ENCODE measurements around the gene MVK. TPM values are rescaled to one million over a fixed set of nuclear protein-coding genes. Genes with fewer than 3 reads are reported as not detected.

Gene MVK
- polyA plus RNA-seq, 1 donor (not counting 4 experiments of a cell fraction or from before 2014, with no cell fraction given), result 26.7 TPM

DNA sequence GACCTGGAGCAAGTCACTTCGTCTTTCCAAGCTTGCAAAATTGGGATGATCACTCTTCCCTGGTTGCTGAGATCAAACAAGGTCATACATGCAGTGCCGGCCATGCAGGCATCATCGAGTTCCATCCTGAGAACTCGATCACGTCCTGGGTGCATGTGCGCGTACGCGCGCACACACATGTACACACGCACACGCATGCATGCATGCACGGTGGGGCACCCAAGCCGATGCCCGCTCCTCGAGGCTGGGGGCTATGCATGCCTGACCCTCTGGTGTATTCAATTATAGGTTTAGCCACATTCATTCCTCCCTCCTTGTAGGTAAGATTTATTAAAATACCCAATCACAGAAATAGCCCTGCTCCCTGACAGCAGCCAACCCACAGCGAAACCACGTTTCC, 26.3 kb upstream of the MVK start:
- FAIRE-seq, result no peak
- dilution Hi-C loops (cut with MboI; ENCODE audit: extremely low pct_ligation_motif_present, low sequenced_read_pairs), result loop anchor here (25.0 kb wide), 1 partner anchor 240 kb away; no protein-coding TSS in a partner anchor
- Histone ChIP-seq H3K9ac (ENCODE audit: control insufficient read depth, extremely low read depth, insufficient read depth, low read length) (no peak overlapping the region), H3K4me3 (ENCODE audit: control insufficient read depth in 2 of 3, extremely low read depth in 1 of 3, insufficient read depth in 2 of 3, low read depth in 1 of 3, low read length in 3 of 3) (no peak overlapping the region), H2AFZ (ENCODE audit: control insufficient read depth, low read length) (no peak overlapping the region), H3K9me1 (ENCODE audit: control insufficient read depth, extremely low read depth, insufficient read depth, low read length) (no peaks in the 10 kb centered on the region), H3K9me3 (ENCODE audit: control insufficient read depth, low read depth, low read length) (no peaks in the 10 kb centered on the region), H3K79me2 (ENCODE audit: control insufficient read depth, insufficient read depth, low read length) (no peaks in the 10 kb centered on the region), H3K4me1 (ENCODE audit: control insufficient read depth, extremely low read depth, insufficient read depth, low read length) (peaks cover 17% of the 10 kb centered on the region), H4K20me1 (ENCODE audit: control insufficient read depth, extremely low read depth, insufficient read depth, low read length) (no peaks in the 10 kb centered on the region), H3K27ac (ENCODE audit: control insufficient read depth, insufficient read depth, low read length) (no peak overlapping the region), H3K27me3 (ENCODE audit: control insufficient read depth, extremely low read depth, insufficient read depth, low read length) (peaks cover 29% of the 10 kb centered on the region), H3K4me2 (ENCODE audit: control insufficient read depth, extremely low read depth, insufficient read depth, low read depth, low read length) (no peak overlapping the region), H3K36me3 (ENCODE audit: control insufficient read depth in 2 of 2, extremely low read depth in 1 of 2, insufficient read depth in 2 of 2, low read length in 2 of 2) (no peaks in the 10 kb centered on the region)
- TF ChIP-seq EZH2 (IDR thresholded peaks at IDR 0.05; ENCODE audit: low read length), result no peak
- TF ChIP-seq, protein P1, sequence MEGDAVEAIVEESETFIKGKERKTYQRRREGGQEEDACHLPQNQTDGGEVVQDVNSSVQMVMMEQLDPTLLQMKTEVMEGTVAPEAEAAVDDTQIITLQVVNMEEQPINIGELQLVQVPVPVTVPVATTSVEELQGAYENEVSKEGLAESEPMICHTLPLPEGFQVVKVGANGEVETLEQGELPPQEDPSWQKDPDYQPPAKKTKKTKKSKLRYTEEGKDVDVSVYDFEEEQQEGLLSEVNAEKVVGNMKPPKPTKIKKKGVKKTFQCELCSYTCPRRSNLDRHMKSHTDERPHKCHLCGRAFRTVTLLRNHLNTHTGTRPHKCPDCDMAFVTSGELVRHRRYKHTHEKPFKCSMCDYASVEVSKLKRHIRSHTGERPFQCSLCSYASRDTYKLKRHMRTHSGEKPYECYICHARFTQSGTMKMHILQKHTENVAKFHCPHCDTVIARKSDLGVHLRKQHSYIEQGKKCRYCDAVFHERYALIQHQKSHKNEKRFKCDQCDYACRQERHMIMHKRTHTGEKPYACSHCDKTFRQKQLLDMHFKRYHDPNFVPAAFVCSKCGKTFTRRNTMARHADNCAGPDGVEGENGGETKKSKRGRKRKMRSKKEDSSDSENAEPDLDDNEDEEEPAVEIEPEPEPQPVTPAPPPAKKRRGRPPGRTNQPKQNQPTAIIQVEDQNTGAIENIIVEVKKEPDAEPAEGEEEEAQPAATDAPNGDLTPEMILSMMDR (optimal IDR thresholded peaks at IDR 0.05 in 1 of 3, IDR thresholded peaks at IDR 0.05 in 1 of 3, conservative IDR thresholded peaks at IDR 0.05 in 1 of 3; ENCODE audit: extremely low read depth in 1 of 3, insufficient read depth in 2 of 3, low read length in 3 of 3), result no peak
- DNase-seq (ENCODE audit: low read depth, low spot score), result no peak

DNA sequence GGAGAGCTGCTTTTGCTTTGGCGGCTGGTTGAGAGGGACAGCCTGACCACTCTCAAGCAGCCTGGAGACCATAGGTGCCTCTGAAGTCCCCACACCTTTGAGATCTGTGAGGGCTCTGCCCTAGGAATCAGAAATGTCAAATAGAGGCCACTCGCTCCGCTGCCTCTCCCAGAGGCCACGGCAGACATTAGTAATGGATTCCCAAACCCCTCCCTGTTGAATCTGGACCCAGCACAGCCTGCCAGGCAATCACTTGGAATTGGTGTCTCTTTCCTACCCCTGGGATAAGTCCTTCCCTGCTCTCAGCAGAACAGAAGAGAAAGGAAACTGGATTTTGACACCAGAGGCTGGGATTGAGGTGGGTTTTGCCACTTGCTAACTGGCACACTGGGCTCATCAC, 25.3 kb upstream of the MVK start:
- FAIRE-seq (no peak), DNase-seq (ENCODE audit: low read depth, low spot score) (no peak)
- no peak overlapping the region for H3K4me2 ChIP-seq (ENCODE audit: control insufficient read depth, extremely low read depth, insufficient read depth, low read depth, low read length)
- no peak overlapping the region for H3K27ac ChIP-seq (ENCODE audit: control insufficient read depth, insufficient read depth, low read length)
- peaks cover 32% of the 10 kb centered on the region for H3K27me3 ChIP-seq (ENCODE audit: control insufficient read depth, extremely low read depth, insufficient read depth, low read length)
- no peaks in the 10 kb centered on the region for H4K20me1 ChIP-seq (ENCODE audit: control insufficient read depth, extremely low read depth, insufficient read depth, low read length)
- H3K9ac ChIP-seq (ENCODE audit: control insufficient read depth, extremely low read depth, insufficient read depth, low read length), result no peak overlapping the region
- no peak overlapping the region for H2AFZ ChIP-seq (ENCODE audit: control insufficient read depth, low read length)
- H3K9me1 ChIP-seq (ENCODE audit: control insufficient read depth, extremely low read depth, insufficient read depth, low read length), result no peaks in the 10 kb centered on the region
- no peaks in the 10 kb centered on the region for H3K36me3 ChIP-seq (ENCODE audit: control insufficient read depth in 2 of 2, extremely low read depth in 1 of 2, insufficient read depth in 2 of 2, low read length in 2 of 2)
- no peak for TF ChIP-seq EZH2 (IDR thresholded peaks at IDR 0.05; ENCODE audit: low read length)
- TF ChIP-seq, protein P1 (optimal IDR thresholded peaks at IDR 0.05 in 1 of 3, IDR thresholded peaks at IDR 0.05 in 1 of 3, conservative IDR thresholded peaks at IDR 0.05 in 1 of 3; ENCODE audit: extremely low read depth in 1 of 3, insufficient read depth in 2 of 3, low read length in 3 of 3), result no peak
- H3K4me3 ChIP-seq (ENCODE audit: control insufficient read depth in 2 of 3, extremely low read depth in 1 of 3, insufficient read depth in 2 of 3, low read depth in 1 of 3, low read length in 3 of 3), result no peak overlapping the region
- no peaks in the 10 kb centered on the region for H3K9me3 ChIP-seq (ENCODE audit: control insufficient read depth, low read depth, low read length)
- H3K79me2 ChIP-seq (ENCODE audit: control insufficient read depth, insufficient read depth, low read length), result no peaks in the 10 kb centered on the region
- peaks cover 17% of the 10 kb centered on the region for H3K4me1 ChIP-seq (ENCODE audit: control insufficient read depth, extremely low read depth, insufficient read depth, low read length)
- dilution Hi-C loops (cut with MboI; ENCODE audit: extremely low pct_ligation_motif_present, low sequenced_read_pairs), result loop anchor here (25.0 kb wide), 1 partner anchor 239 kb away; no protein-coding TSS in a partner anchor
